HepG2 (cell line): ENCODE results near the gene SBNO2. TPM values are rescaled to one million over a fixed set of nuclear protein-coding genes. Genes with fewer than 3 reads are reported as not detected.

Experiments used
- ATRX ChIP-seq: sonication (generic); formaldehyde crosslinking; IDR thresholded peaks from 2 replicates; pipeline ENCODE4 v1.4.0; 2020; ENCODE audit warnings: missing genetic modification reagents, borderline replicate concordance
- FOXP4 ChIP-seq: sonication (generic); formaldehyde crosslinking; IDR thresholded peaks from 2 replicates; pipeline ENCODE4 v1.4.0; 2020; ENCODE audit warnings: missing genetic modification reagents
- JUN ChIP-seq: sonication (generic); formaldehyde crosslinking; IDR thresholded peaks from 2 replicates; pipeline ENCODE4 v1.4.0; 2020; ENCODE audit warnings: mild to moderate bottlenecking, missing genetic modification reagents
- KAT2B ChIP-seq: fragments of 150-350 bp; IDR thresholded peaks from 2 replicates; pipeline ENCODE4 v1.6.1; 2014; ENCODE audit warnings: low read depth, low read length, borderline replicate concordance
- KLF15 ChIP-seq: sonication (generic); formaldehyde crosslinking; IDR thresholded peaks from 2 replicates; pipeline ENCODE4 v1.8.1; 2023; ENCODE audit warnings: borderline replicate concordance, mild to moderate bottlenecking, inconsistent platforms, missing genetic modification reagents, mixed read lengths
- KMT2A ChIP-seq: sonication (generic); formaldehyde crosslinking; IDR thresholded peaks from 2 replicates; pipeline ENCODE4 v1.4.0; 2020; ENCODE audit warnings: missing genetic modification reagents
- MXI1 ChIP-seq: IDR thresholded peaks from 3 replicates; pipeline ENCODE4 v1.6.1; 2012; ENCODE audit warnings: low read depth, low read length, inconsistent platforms, borderline replicate concordance
- NFIC ChIP-seq: IDR thresholded peaks from 2 replicates; pipeline ENCODE4 v1.6.1; 2012; ENCODE audit warnings: mild to moderate bottlenecking, low read length, inconsistent platforms
- NR0B2 ChIP-seq: sonication (generic); formaldehyde crosslinking; IDR thresholded peaks from 2 replicates; pipeline ENCODE4 v1.4.0; 2020; ENCODE audit warnings: mild to moderate bottlenecking, missing genetic modification reagents
- POLR2A ChIP-seq, 2 experiments: IDR thresholded peaks; 2 replicates each; pipeline ENCODE4 v1.6.1; 2011; ENCODE audit warnings: low read depth in 2 of 2, low read length in 2 of 2, mild to moderate bottlenecking in 1 of 2, moderate library complexity in 1 of 2; ENCODE audit not compliant: insufficient read depth in 1 of 2
- REST ChIP-seq, 2 experiments: IDR thresholded peaks; 2 replicates each; pipeline ENCODE4 v1.6.1; 2011 to 2012; ENCODE audit warnings: low read length in 2 of 2, borderline replicate concordance in 1 of 2, low read depth in 1 of 2, mild to moderate bottlenecking in 1 of 2, moderate library complexity in 1 of 2
- TIGD3 ChIP-seq: sonication (generic); formaldehyde crosslinking; IDR thresholded peaks from 2 replicates; pipeline ENCODE4 v1.5.1; 2020; ENCODE audit warnings: mild to moderate bottlenecking, missing genetic modification reagents, borderline replicate concordance
- TRIM24 ChIP-seq: sonication (generic); formaldehyde crosslinking; IDR thresholded peaks from 2 replicates; pipeline ENCODE4 v1.8.0; 2022; ENCODE audit warnings: mild to moderate bottlenecking, missing genetic modification reagents
- ZBTB43 ChIP-seq: sonication (generic); formaldehyde crosslinking; conservative IDR thresholded peaks from 2 replicates; pipeline ENCODE4 v1.4.0; 2020; ENCODE audit warnings: missing genetic modification reagents
- ZNF3 ChIP-seq: IDR thresholded peaks from 2 replicates; pipeline ENCODE4 v1.7.0; 2017; ENCODE audit warnings: inconsistent platforms
- ZNF503 ChIP-seq: sonication (generic); formaldehyde crosslinking; IDR thresholded peaks from 2 replicates; pipeline ENCODE4 v1.4.0; 2020; ENCODE audit warnings: missing genetic modification reagents
- ZNF614 ChIP-seq: IDR thresholded peaks from 2 replicates; pipeline ENCODE4 v1.6.1; 2018; ENCODE audit warnings: missing biosample characterization, missing genetic modification reagents, inconsistent platforms, borderline replicate concordance
- ZNF737 ChIP-seq: sonication (generic); formaldehyde crosslinking; IDR thresholded peaks from 2 replicates; pipeline ENCODE4 v1.5.0; 2020; ENCODE audit warnings: missing genetic modification reagents, mild to moderate bottlenecking, borderline replicate concordance
- ZNF772 ChIP-seq: sonication (generic); formaldehyde crosslinking; IDR thresholded peaks from 2 replicates; pipeline ENCODE4 v1.5.0; 2020; ENCODE audit warnings: mild to moderate bottlenecking, missing genetic modification reagents
- polyA plus RNA-seq, 8 experiments: library from polyadenylated mRNA; depleted of rRNA in 3 of 8; stranded (reverse) in 7 of 8; unstranded in 1 of 8; fragments of >200 nt; fragmentation: Illumina TruSeq in 4 of 8; extraction: Trizol in 4 of 8; gene quantifications; 2 replicates each; pipeline versions ENCODE4 v1.2.1 to v1.2.3, GENCODE V29; 2011 to 2016; ENCODE audit warnings: low read depth in 4 of 8, missing spikeins in 1 of 8, mixed read lengths in 1 of 8; ENCODE audit not compliant: insufficient read depth in 1 of 8
- total RNA-seq, 5 experiments: library from RNA; depleted of rRNA; stranded (reverse); fragments of >200 nt; fragmentation: Illumina TruSeq; extraction: Trizol; gene quantifications; 2 replicates each; pipeline ENCODE4 v1.2.3, GENCODE V29; 2016; ENCODE audit warnings: low read depth in 1 of 5

SBNO2 gene
- total and polyA plus RNA-seq, 2 of the 13 experiments (the other 11 are each of a cell fraction or from before 2014, with no cell fraction given) = 8.6 to 10.4 TPM

- no peak for TF ChIP-seq FOXP4 (CRISPR knock-in tag)
- no peak for TF ChIP-seq KAT2B
- peak; percentile 95 for TF ChIP-seq POLR2A (IDR thresholded peaks at IDR 0.05; ENCODE audit: insufficient read depth in 1 of 2, low read depth in 2 of 2, low read length in 2 of 2)
- no peak for TF ChIP-seq KLF15 (CRISPR knock-in tag)
- TF ChIP-seq ZNF737 (CRISPR knock-in tag) = no peak
- peak; percentile 34; the same call in 1 of the 2 replicates for TF ChIP-seq ZNF772 (CRISPR knock-in tag)
- peak; percentile 74; the same call in 1 of the 3 replicates for TF ChIP-seq MXI1
- no peak for TF ChIP-seq TIGD3 (CRISPR knock-in tag)
- no peak for TF ChIP-seq JUN (CRISPR knock-in tag)
- TF ChIP-seq ATRX (CRISPR knock-in tag) = no peak
- TF ChIP-seq ZNF503 = no peak
- no peak for TF ChIP-seq TRIM24 (CRISPR knock-in tag)
- peak; percentile 30; the same call in 1 of the 2 replicates for TF ChIP-seq ZBTB43 (CRISPR knock-in tag)
- peak; percentile 90 for TF ChIP-seq NR0B2 (CRISPR knock-in tag)
- TF ChIP-seq ZNF614 (CRISPR knock-in tag) = peak; percentile 48; the same call in 1 of the 2 replicates
- no peak; a peak in 1 of 4 replicates for TF ChIP-seq REST (IDR thresholded peaks at IDR 0.05; ENCODE audit: borderline replicate concordance in 1 of 2, low read depth in 1 of 2, low read length in 2 of 2)
- no peak for TF ChIP-seq NFIC
- 0 out of 2 replicates have a peak, but pooled peaks have one; percentile 32 for TF ChIP-seq KMT2A (CRISPR knock-in tag)
- TF ChIP-seq ZNF3 (CRISPR knock-in tag) = no peak
Observed at GRCh38 chr19:1103708-1104310, 70.3 kb downstream of the SBNO2 start, which contains the start of gene GPX4 (continued).
